Mucosa of rectum (tissue), 2 donors: ENCODE measurements around the gene POLQ.

Source experiments
- H3K27ac ChIP-seq, 2 donors: one replicate each; pipeline ENCODE4 v1.7.0; 2013; ENCODE audit warnings: inconsistent platforms in 2 of 2, low read depth in 2 of 2, low read length in 2 of 2
- H3K27me3 ChIP-seq, 2 donors: one replicate each; pipeline ENCODE4 v1.7.0; 2013; ENCODE audit warnings: low read length in 2 of 2; ENCODE audit not compliant: control insufficient read depth in 2 of 2, insufficient read depth in 2 of 2
- H3K36me3 ChIP-seq, 2 donors: one replicate each; pipeline ENCODE4 v1.7.0; 2013; ENCODE audit warnings: low read length in 2 of 2; ENCODE audit not compliant: control insufficient read depth in 2 of 2, insufficient read depth in 2 of 2
- H3K4me1 ChIP-seq, 2 donors: one replicate each; pipeline ENCODE4 v1.7.0; 2013; ENCODE audit warnings: low read length in 2 of 2, mild to moderate bottlenecking in 1 of 2; ENCODE audit not compliant: control insufficient read depth in 2 of 2, insufficient read depth in 2 of 2
- H3K4me3 ChIP-seq, 2 donors: one replicate each; pipeline ENCODE4 v1.7.0; 2013; ENCODE audit warnings: low read length in 2 of 2
- H3K9ac ChIP-seq, 2 donors: one replicate each; pipeline ENCODE4 v1.7.0; 2013; ENCODE audit warnings: low read length in 2 of 2, low read depth in 1 of 2, mild to moderate bottlenecking in 1 of 2
- H3K9me3 ChIP-seq, 2 donors: one replicate each; pipeline ENCODE4 v1.7.0; 2013; ENCODE audit warnings: low read length in 2 of 2; ENCODE audit not compliant: control insufficient read depth in 2 of 2
- donor health status: healthy.
- donor health status: Normal muscosa, but diverticular disease.

POLQ gene

GRCh38 chr3:121515313-121515712, 30.5 kb downstream of the POLQ start:
- Histone ChIP-seq H3K27ac (no peak overlapping the region), H3K36me3 (no peaks in the 10 kb centered on the region), H3K4me1 (no peaks in the 10 kb centered on the region)

GRCh38 chr3:121514496-121514895, 31.3 kb downstream of the POLQ start:
- no peaks in the 10 kb centered on the region for H3K27me3 ChIP-seq
- no peaks in the 10 kb centered on the region for H3K9me3 ChIP-seq
- H3K4me1 ChIP-seq: no peaks in the 10 kb centered on the region
- H3K27ac ChIP-seq: no peak overlapping the region
- no peak overlapping the region for H3K9ac ChIP-seq
- H3K36me3 ChIP-seq: no peaks in the 10 kb centered on the region
- H3K4me3 ChIP-seq: no peak overlapping the region

More at GRCh38 chr3:121515313-121515712, 30.5 kb downstream of the POLQ start:
- Histone ChIP-seq H3K9ac (no peak overlapping the region), H3K9me3 (no peaks in the 10 kb centered on the region), H3K4me3 (no peak overlapping the region), H3K27me3 (no peaks in the 10 kb centered on the region)

GRCh38 chr3:121508389-121508788, 37.4 kb downstream of the POLQ start:
- no peak overlapping the region for H3K27ac ChIP-seq
- H3K27me3 ChIP-seq: no peaks in the 10 kb centered on the region
- H3K4me1 ChIP-seq: no peaks in the 10 kb centered on the region
- H3K36me3 ChIP-seq: no peaks in the 10 kb centered on the region
- H3K9me3 ChIP-seq: no peaks in the 10 kb centered on the region
- no peak overlapping the region for H3K4me3 ChIP-seq
- H3K9ac ChIP-seq: no peak overlapping the region

- no peak overlapping the region for H3K27ac ChIP-seq
These were observed 40.5 kb downstream of the POLQ start for GRCh38 chr3:121505256-121505655.

GRCh38 chr3:121504618-121505017, 41.2 kb downstream of the POLQ start:
- no peaks in the 10 kb centered on the region for H3K9me3 ChIP-seq
- H3K36me3 ChIP-seq: no peaks in the 10 kb centered on the region
- H3K27ac ChIP-seq: no peak overlapping the region
- H3K4me1 ChIP-seq: no peaks in the 10 kb centered on the region
- no peak overlapping the region for H3K9ac ChIP-seq
- no peak overlapping the region for H3K4me3 ChIP-seq
- H3K27me3 ChIP-seq: no peaks in the 10 kb centered on the region

More at GRCh38 chr3:121505256-121505655, 40.5 kb downstream of the POLQ start:
- Histone ChIP-seq H3K4me3 (no peak overlapping the region), H3K9me3 (no peaks in the 10 kb centered on the region), H3K4me1 (no peaks in the 10 kb centered on the region), H3K9ac (no peak overlapping the region), H3K36me3 (no peaks in the 10 kb centered on the region), H3K27me3 (no peaks in the 10 kb centered on the region)

- no peaks in the 10 kb centered on the region for H3K4me1 ChIP-seq
- no peaks in the 10 kb centered on the region for H3K27me3 ChIP-seq
- H3K36me3 ChIP-seq: no peaks in the 10 kb centered on the region
- H3K9me3 ChIP-seq: no peaks in the 10 kb centered on the region
- no peak overlapping the region for H3K4me3 ChIP-seq
- no peak overlapping the region for H3K9ac ChIP-seq
- H3K27ac ChIP-seq: no peak overlapping the region
These were observed 49.0 kb downstream of the POLQ start for GRCh38 chr3:121496786-121497185.

GRCh38 chr3:121493431-121493830, 52.4 kb downstream of the POLQ start:
- H3K4me3 ChIP-seq: no peak overlapping the region
- no peaks in the 10 kb centered on the region for H3K27me3 ChIP-seq
- no peak overlapping the region for H3K27ac ChIP-seq
- H3K9ac ChIP-seq: no peak overlapping the region
- no peaks in the 10 kb centered on the region for H3K36me3 ChIP-seq
- H3K4me1 ChIP-seq: no peaks in the 10 kb centered on the region
- no peaks in the 10 kb centered on the region for H3K9me3 ChIP-seq

- Histone ChIP-seq H3K4me1 (no peaks in the 10 kb centered on the region), H3K36me3 (no peaks in the 10 kb centered on the region), H3K9ac (no peak overlapping the region), H3K9me3 (no peaks in the 10 kb centered on the region), H3K27me3 (no peaks in the 10 kb centered on the region), H3K27ac (no peak overlapping the region), H3K4me3 (no peak overlapping the region)
These were observed 54.0 kb downstream of the POLQ start for GRCh38 chr3:121491683-121492320.

GRCh38 chr3:121490161-121490560, 55.6 kb downstream of the POLQ start:
- Histone ChIP-seq H3K9me3 (no peaks in the 10 kb centered on the region), H3K27ac (no peak overlapping the region), H3K36me3 (no peaks in the 10 kb centered on the region), H3K27me3 (no peaks in the 10 kb centered on the region), H3K4me3 (no peak overlapping the region), H3K4me1 (no peaks in the 10 kb centered on the region), H3K9ac (no peak overlapping the region)

- H3K4me3 ChIP-seq: no peak overlapping the region
- H3K4me1 ChIP-seq: no peaks in the 10 kb centered on the region
- no peak overlapping the region for H3K9ac ChIP-seq
- H3K27ac ChIP-seq: no peak overlapping the region
- no peaks in the 10 kb centered on the region for H3K9me3 ChIP-seq
- no peaks in the 10 kb centered on the region for H3K27me3 ChIP-seq
- H3K36me3 ChIP-seq: no peaks in the 10 kb centered on the region
These were observed 57.2 kb downstream of the POLQ start for GRCh38 chr3:121488628-121489027.

- no peak overlapping the region for H3K9ac ChIP-seq
These were observed 62.5 kb downstream of the POLQ start for GRCh38 chr3:121483290-121483689.

More at GRCh38 chr3:121483290-121483689, 62.5 kb downstream of the POLQ start:
- H3K27ac ChIP-seq: no peak overlapping the region
- H3K4me1 ChIP-seq: no peaks in the 10 kb centered on the region
- H3K9me3 ChIP-seq: no peaks in the 10 kb centered on the region
- no peaks in the 10 kb centered on the region for H3K27me3 ChIP-seq
- no peaks in the 10 kb centered on the region for H3K36me3 ChIP-seq
- no peak overlapping the region for H3K4me3 ChIP-seq
